Keratinocyte (primary cell): Measurements from ENCODE around the gene KRTAP25-1. TPM values are rescaled to one million over a fixed set of nuclear protein-coding genes. Genes with fewer than 3 reads are reported as not detected.

Source experiments
- DNase-seq: peaks from one replicate; pipeline ENCODE4 v3.0.0-alpha.2; 2011; ENCODE audit warnings: low read depth, missing footprints, low spot score
- FAIRE-seq: peaks from 2 replicates; lab custom pipeline; 2011; peaks lifted over from hg19 to GRCh38; lab: Jason Lieb, UNC
- H2AFZ ChIP-seq: 2 replicates; pipeline ENCODE4 v1.6.0; 2012; ENCODE audit warnings: low read length, control low read depth, inconsistent platforms; ENCODE audit not compliant: control insufficient read depth
- H3K27ac ChIP-seq: 2 replicates; pipeline ENCODE4 v1.5.1; 2011; ENCODE audit warnings: low read length; ENCODE audit not compliant: control insufficient read depth, insufficient read depth
- H3K27me3 ChIP-seq: 3 replicates; pipeline ENCODE4 v1.6.0; 2011; ENCODE audit warnings: low read length; ENCODE audit not compliant: control insufficient read depth, insufficient read depth; ENCODE audit errors: extremely low read depth
- H3K36me3 ChIP-seq, 2 experiments: 2 replicates in 1 of 2; 3 replicates in 1 of 2; pipeline ENCODE4 v1.5.1; 2011; ENCODE audit warnings: low read length in 2 of 2, mild to moderate bottlenecking in 1 of 2; ENCODE audit not compliant: control insufficient read depth in 2 of 2, insufficient read depth in 2 of 2; ENCODE audit errors: extremely low read depth in 1 of 2
- H3K4me1 ChIP-seq: 3 replicates; pipeline ENCODE4 v1.5.1; 2011; ENCODE audit warnings: low read length; ENCODE audit not compliant: control insufficient read depth, insufficient read depth; ENCODE audit errors: extremely low read depth
- H3K4me2 ChIP-seq: 3 replicates; pipeline ENCODE4 v1.6.0; 2011; ENCODE audit warnings: low read depth, low read length; ENCODE audit not compliant: control insufficient read depth, insufficient read depth; ENCODE audit errors: extremely low read depth
- H3K4me3 ChIP-seq, 3 experiments: fragments of 200-600 bp in 1 of 3; sonication (generic) in 1 of 3; 2 replicates in 2 of 3; 3 replicates in 1 of 3; pipeline ENCODE4 v1.5.1; 2011 to 2016; ENCODE audit warnings: low read length in 3 of 3, mild to moderate bottlenecking in 3 of 3, control low read depth in 2 of 3, inconsistent platforms in 1 of 3, low read depth in 1 of 3, mixed read lengths in 1 of 3, mixed run types in 1 of 3, moderate library complexity in 1 of 3; ENCODE audit not compliant: control insufficient read depth in 2 of 3, insufficient read depth in 2 of 3; ENCODE audit errors: extremely low read depth in 1 of 3
- H3K79me2 ChIP-seq: 2 replicates; pipeline ENCODE4 v1.6.0; 2012; ENCODE audit warnings: low read length; ENCODE audit not compliant: control insufficient read depth, insufficient read depth
- H3K9ac ChIP-seq: 3 replicates; pipeline ENCODE4 v1.6.0; 2011; ENCODE audit warnings: low read length; ENCODE audit not compliant: control insufficient read depth, insufficient read depth; ENCODE audit errors: extremely low read depth
- H3K9me1 ChIP-seq: 3 replicates; pipeline ENCODE4 v1.6.0; 2011; ENCODE audit warnings: low read length; ENCODE audit not compliant: control insufficient read depth, insufficient read depth; ENCODE audit errors: extremely low read depth
- H3K9me3 ChIP-seq: 2 replicates; pipeline ENCODE4 v1.5.1; 2012; ENCODE audit warnings: low read depth, low read length; ENCODE audit not compliant: control insufficient read depth
- H4K20me1 ChIP-seq: 3 replicates; pipeline ENCODE4 v1.6.0; 2011; ENCODE audit warnings: low read length; ENCODE audit not compliant: control insufficient read depth, insufficient read depth; ENCODE audit errors: extremely low read depth
- EZH2 ChIP-seq: IDR thresholded peaks from one replicate; pipeline ENCODE4 v1.6.1; 2012; ENCODE audit warnings: inconsistent platforms, mild to moderate bottlenecking, low read length, moderate library complexity
- dilution Hi-C: fragments of 300-500 bp; cut with MboI; formaldehyde crosslinking; loops from one replicate; pipeline ENCODE4 v1.7.0; 2020; ENCODE audit warnings: low sequenced_read_pairs; ENCODE audit not compliant: extremely low pct_ligation_motif_present
- polyA plus RNA-seq, 5 experiments: library from polyadenylated mRNA; depleted of rRNA in 3 of 5; stranded (reverse) in 3 of 5; stranded (forward) in 1 of 5; unstranded in 1 of 5; fragments of >200 nt; gene quantifications; 1 replicate in 1 of 5; 2 replicates in 3 of 5; 3 replicates in 1 of 5; pipeline versions ENCODE4 v1.2.1 to v1.2.3, GENCODE V29; 2011 to 2012; ENCODE audit warnings: missing spikeins in 2 of 5, low read depth in 1 of 5, low replicate concordance in 1 of 5
- TF ChIP-seq, protein P1 (sequence below), 3 experiments: IDR thresholded peaks in 1 of 3; conservative IDR thresholded peaks in 1 of 3; optimal IDR thresholded peaks in 1 of 3; 2 replicates in 2 of 3; 3 replicates in 1 of 3; pipeline versions ENCODE3 to v1.5.1; 2011; ENCODE audit warnings: low read length in 3 of 3, mild to moderate bottlenecking in 3 of 3, moderate library complexity in 2 of 3, control low read depth in 1 of 3, inconsistent platforms in 1 of 3; ENCODE audit not compliant: insufficient read depth in 2 of 3; ENCODE audit errors: extremely low read depth in 1 of 3

KRTAP25-1 gene
- polyA plus RNA-seq, 1 donor (not counting 4 experiments of a cell fraction or from before 2014, with no cell fraction given), result not detected

- peaks cover 6% of the 10 kb centered on the region for H3K4me1 ChIP-seq
- no peaks in the 10 kb centered on the region for H4K20me1 ChIP-seq
- H3K27ac ChIP-seq, result peak overlapping the region; percentile 10
- peak; percentile 29 for FAIRE-seq
- no peaks in the 10 kb centered on the region for H3K9me1 ChIP-seq
- dilution Hi-C loops, result no loop called here
- TF ChIP-seq, protein P1, sequence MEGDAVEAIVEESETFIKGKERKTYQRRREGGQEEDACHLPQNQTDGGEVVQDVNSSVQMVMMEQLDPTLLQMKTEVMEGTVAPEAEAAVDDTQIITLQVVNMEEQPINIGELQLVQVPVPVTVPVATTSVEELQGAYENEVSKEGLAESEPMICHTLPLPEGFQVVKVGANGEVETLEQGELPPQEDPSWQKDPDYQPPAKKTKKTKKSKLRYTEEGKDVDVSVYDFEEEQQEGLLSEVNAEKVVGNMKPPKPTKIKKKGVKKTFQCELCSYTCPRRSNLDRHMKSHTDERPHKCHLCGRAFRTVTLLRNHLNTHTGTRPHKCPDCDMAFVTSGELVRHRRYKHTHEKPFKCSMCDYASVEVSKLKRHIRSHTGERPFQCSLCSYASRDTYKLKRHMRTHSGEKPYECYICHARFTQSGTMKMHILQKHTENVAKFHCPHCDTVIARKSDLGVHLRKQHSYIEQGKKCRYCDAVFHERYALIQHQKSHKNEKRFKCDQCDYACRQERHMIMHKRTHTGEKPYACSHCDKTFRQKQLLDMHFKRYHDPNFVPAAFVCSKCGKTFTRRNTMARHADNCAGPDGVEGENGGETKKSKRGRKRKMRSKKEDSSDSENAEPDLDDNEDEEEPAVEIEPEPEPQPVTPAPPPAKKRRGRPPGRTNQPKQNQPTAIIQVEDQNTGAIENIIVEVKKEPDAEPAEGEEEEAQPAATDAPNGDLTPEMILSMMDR (optimal IDR thresholded peaks at IDR 0.05 in 1 of 3, IDR thresholded peaks at IDR 0.05 in 1 of 3, conservative IDR thresholded peaks at IDR 0.05 in 1 of 3; ENCODE audit: extremely low read depth in 1 of 3, insufficient read depth in 2 of 3, low read length in 3 of 3), result no peak
- no peak for TF ChIP-seq EZH2
- no peak for DNase-seq
- H3K9ac ChIP-seq, result no peak overlapping the region
- H3K4me2 ChIP-seq, result no peak overlapping the region
- H2AFZ ChIP-seq, result peak overlapping the region; percentile 16
- H3K9me3 ChIP-seq, result no peaks in the 10 kb centered on the region
- no peaks in the 10 kb centered on the region for H3K79me2 ChIP-seq
- no peak overlapping the region for H3K4me3 ChIP-seq
- no peaks in the 10 kb centered on the region for H3K27me3 ChIP-seq
- no peaks in the 10 kb centered on the region for H3K36me3 ChIP-seq
These were observed 33.6 kb downstream of the KRTAP25-1 start for GRCh38 chr21:30255679-30256078.

- H3K4me2 ChIP-seq, result no peak overlapping the region
- DNase-seq (no peak), FAIRE-seq (no peak)
- H3K4me1 ChIP-seq, result peaks cover 6% of the 10 kb centered on the region
- TF ChIP-seq, protein P1 (optimal IDR thresholded peaks at IDR 0.05 in 1 of 3, IDR thresholded peaks at IDR 0.05 in 1 of 3, conservative IDR thresholded peaks at IDR 0.05 in 1 of 3; ENCODE audit: extremely low read depth in 1 of 3, insufficient read depth in 2 of 3, low read length in 3 of 3), result no peak
- no peak for TF ChIP-seq EZH2
- no peaks in the 10 kb centered on the region for H4K20me1 ChIP-seq
- no peaks in the 10 kb centered on the region for H3K36me3 ChIP-seq
- H3K9me3 ChIP-seq, result no peaks in the 10 kb centered on the region
- no peaks in the 10 kb centered on the region for H3K9me1 ChIP-seq
- H3K79me2 ChIP-seq, result no peaks in the 10 kb centered on the region
- H3K27me3 ChIP-seq, result no peaks in the 10 kb centered on the region
- H3K9ac ChIP-seq, result no peak overlapping the region
- no peak overlapping the region for H2AFZ ChIP-seq
- H3K27ac ChIP-seq, result no peak overlapping the region
- dilution Hi-C loops, result no loop called here
- no peak overlapping the region for H3K4me3 ChIP-seq
These were observed 37.5 kb downstream of the KRTAP25-1 start for GRCh38 chr21:30251781-30252180.
